BE2C (cell line): ENCODE data around the gene ING3.
"Not testable (repeated sequence)": the region's sequence is repeated elsewhere in the genome, so short reads cannot be mapped to it uniquely, and the experiment has no call there.

ENCODE experiments used
- DNase-seq: peaks from one replicate; pipeline ENCODE4 v3.0.0-alpha.2; 2020
- H3K27me3 ChIP-seq: fragments of 250-450 bp; sonication (Bioruptor Pico); 2 replicates; pipeline ENCODE4 v1.5.1; 2020; ENCODE audit warnings: mild to moderate bottlenecking
- H3K36me3 ChIP-seq: fragments of 250-450 bp; sonication (Bioruptor Pico); 2 replicates; pipeline ENCODE4 v1.5.1; 2020; ENCODE audit warnings: mild to moderate bottlenecking
- H3K4me1 ChIP-seq: fragments of 250-450 bp; sonication (Bioruptor Pico); 2 replicates; pipeline ENCODE4 v1.5.1; 2020
- H3K4me3 ChIP-seq: 2 replicates; pipeline ENCODE4 v1.5.1; 2011; ENCODE audit warnings: low read depth, low read length
- H3K9me3 ChIP-seq: fragments of 250-450 bp; sonication (Bioruptor Pico); 2 replicates; pipeline ENCODE4 v1.5.1; 2020
- TF ChIP-seq, protein P1 (sequence below): IDR thresholded peaks from 2 replicates; pipeline ENCODE4 v1.5.1; 2012; ENCODE audit warnings: mild to moderate bottlenecking, low read depth, low read length

The ING3 gene

DNA sequence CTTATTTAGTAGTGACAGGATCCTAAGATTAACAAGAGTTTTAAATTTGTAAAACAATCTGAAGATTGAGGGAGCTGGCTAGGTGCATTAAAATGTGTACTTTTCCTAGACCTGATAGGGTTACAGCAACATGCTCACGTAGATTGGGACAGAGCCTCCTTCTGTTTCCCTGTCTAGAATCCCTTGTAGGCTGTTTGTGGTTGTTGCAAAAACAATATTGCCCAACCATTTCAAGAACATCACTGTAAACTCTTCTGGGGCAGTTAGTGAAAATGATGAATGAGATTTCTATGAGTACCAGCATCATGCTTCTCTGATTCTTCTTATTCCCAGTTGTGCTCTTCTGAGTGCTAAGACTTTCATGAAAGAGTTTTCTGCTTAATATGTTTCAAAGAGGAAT, 23.3 kb downstream of the ING3 start:
- no peaks in the 10 kb centered on the region for H3K4me1 ChIP-seq
- no peak for DNase-seq
- peaks cover 30% of the 10 kb centered on the region for H3K36me3 ChIP-seq
- H3K27me3 ChIP-seq = no peaks in the 10 kb centered on the region
- no peaks in the 10 kb centered on the region for H3K9me3 ChIP-seq
- TF ChIP-seq, protein P1, sequence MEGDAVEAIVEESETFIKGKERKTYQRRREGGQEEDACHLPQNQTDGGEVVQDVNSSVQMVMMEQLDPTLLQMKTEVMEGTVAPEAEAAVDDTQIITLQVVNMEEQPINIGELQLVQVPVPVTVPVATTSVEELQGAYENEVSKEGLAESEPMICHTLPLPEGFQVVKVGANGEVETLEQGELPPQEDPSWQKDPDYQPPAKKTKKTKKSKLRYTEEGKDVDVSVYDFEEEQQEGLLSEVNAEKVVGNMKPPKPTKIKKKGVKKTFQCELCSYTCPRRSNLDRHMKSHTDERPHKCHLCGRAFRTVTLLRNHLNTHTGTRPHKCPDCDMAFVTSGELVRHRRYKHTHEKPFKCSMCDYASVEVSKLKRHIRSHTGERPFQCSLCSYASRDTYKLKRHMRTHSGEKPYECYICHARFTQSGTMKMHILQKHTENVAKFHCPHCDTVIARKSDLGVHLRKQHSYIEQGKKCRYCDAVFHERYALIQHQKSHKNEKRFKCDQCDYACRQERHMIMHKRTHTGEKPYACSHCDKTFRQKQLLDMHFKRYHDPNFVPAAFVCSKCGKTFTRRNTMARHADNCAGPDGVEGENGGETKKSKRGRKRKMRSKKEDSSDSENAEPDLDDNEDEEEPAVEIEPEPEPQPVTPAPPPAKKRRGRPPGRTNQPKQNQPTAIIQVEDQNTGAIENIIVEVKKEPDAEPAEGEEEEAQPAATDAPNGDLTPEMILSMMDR = no peak
- H3K4me3 ChIP-seq = no peak overlapping the region

DNA sequence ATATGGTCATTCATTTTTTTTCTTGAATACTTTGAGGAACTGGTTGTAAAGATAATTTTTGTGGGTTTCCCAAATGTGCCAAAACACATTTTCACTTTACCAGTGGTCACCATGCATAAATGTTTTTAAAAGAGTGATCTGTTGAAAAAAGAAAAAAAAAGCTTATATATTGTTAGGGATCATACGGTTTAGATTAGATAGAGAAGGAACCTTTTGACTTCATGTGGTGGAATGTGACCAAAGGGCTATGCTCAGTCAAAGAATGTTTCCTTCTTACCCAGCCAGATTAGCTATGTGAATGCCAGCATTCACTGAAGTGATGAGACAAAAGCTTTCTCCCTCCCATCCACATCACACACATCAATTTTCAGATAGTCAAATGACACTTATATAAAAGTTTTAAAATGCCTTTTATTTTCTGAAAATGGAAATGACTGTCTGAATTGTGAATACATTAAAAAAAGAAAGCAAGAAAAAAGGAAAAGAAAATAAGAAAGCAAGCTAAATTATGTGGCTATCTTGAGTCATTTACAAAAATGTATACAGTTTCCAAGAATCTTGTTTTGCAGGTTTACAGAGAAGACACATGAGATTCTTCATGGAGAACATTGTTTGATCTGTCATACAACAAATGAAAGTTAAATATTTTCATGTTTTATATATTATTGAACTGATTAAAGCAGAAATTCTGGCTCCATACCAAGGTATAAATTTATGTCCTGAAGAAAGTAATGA, 29.4 kb downstream of the ING3 start:
- Histone ChIP-seq H3K4me1 (no peaks in the 10 kb centered on the region), H3K36me3 (peaks cover 7% of the 10 kb centered on the region), H3K4me3 (no peak overlapping the region), H3K27me3 (no peaks in the 10 kb centered on the region), H3K9me3 (no peaks in the 10 kb centered on the region)
- no peak for DNase-seq
- TF ChIP-seq, protein P1 = no peak

DNA sequence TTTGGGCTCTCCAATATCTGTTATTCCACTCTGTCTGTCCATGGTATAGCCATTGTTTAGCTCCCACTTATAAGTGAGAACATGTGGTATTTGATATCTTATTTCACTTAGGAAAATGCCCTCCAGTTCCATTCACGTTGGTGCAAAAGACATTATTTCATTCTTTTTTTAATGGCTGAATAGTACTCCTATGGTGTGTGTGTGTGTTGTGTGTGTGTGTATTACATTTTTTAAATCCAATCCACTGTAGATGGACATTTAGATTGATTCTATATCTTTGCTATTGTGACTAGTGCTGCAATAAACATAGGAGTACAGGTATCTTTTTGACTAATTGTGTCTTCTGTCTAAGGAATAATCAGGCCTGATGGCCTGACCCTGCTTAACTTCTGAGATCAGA, 30.5 kb downstream of the ING3 start:
- no peaks in the 10 kb centered on the region for H3K9me3 ChIP-seq
- H3K4me3 ChIP-seq = no peak overlapping the region
- no peak for DNase-seq
- TF ChIP-seq, protein P1 = no peak
- peaks cover 7% of the 10 kb centered on the region for H3K36me3 ChIP-seq
- H3K27me3 ChIP-seq = no peaks in the 10 kb centered on the region
- H3K4me1 ChIP-seq = peaks cover 5% of the 10 kb centered on the region; the same call in 1 of the 2 replicates

DNA sequence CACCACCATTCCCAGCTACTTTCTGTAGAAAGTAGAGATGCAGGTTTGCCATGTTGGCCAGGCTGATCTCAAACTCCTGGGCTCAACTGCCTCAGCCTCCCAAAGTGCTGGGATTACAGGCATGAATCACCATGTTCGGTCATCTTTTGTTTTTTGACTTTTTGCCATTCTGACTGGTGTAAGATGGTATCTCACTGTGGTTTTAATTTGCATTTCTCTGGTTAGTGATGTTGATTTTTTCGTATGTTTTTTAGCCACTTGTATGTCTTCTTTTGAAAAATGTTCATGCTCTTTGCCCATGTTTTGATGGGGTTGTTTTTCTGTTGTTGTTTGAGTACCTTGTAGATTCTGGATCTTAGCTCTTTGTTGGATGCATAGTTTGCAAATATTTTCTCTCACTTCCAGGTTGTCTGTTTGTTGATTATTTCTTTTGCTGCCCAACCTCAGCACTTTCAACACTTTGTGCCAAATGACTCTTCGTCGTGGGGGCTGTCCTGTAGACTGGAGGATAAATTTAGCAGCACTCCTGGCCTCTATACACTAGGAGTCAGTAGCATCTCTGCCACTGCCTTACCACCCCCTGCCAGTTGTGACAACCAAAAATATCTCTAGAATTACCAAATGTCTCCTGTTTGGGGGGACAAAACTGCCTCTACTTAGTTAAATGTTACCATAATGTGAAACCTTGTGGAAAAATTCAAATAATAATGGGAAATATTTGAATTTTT, 31.5 kb downstream of the ING3 start:
- Histone ChIP-seq H3K27me3 (no peaks in the 10 kb centered on the region), H3K4me1 (peaks cover 5% of the 10 kb centered on the region; the same call in 1 of the 2 replicates), H3K4me3 (no peak overlapping the region), H3K9me3 (no peaks in the 10 kb centered on the region), H3K36me3 (no peaks in the 10 kb centered on the region)
- no peak for DNase-seq
- TF ChIP-seq, protein P1 = no peak

DNA sequence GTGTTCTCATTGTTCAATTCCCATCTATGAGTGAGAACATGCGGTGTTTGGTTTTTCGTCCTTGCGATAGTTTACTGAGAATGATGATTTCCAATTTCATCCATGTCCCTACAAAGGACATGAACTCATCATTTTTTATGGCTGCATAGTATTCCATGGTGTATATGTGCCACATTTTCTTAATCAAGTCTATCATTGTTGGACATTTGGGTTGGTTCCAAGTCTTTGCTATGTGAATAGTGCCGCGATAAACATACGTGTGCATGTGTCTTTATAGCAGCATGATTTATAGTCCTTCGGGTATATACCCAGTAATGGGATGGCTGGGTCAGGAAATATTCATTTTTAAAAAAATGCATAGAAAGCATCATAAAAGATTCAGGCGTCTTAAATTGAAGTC, 33.0 kb downstream of the ING3 start:
- not testable (repeated sequence) for DNase-seq, H3K4me3 ChIP-seq, H3K27me3 ChIP-seq, H3K36me3 ChIP-seq, H3K9me3 ChIP-seq, H3K4me1 ChIP-seq

DNA sequence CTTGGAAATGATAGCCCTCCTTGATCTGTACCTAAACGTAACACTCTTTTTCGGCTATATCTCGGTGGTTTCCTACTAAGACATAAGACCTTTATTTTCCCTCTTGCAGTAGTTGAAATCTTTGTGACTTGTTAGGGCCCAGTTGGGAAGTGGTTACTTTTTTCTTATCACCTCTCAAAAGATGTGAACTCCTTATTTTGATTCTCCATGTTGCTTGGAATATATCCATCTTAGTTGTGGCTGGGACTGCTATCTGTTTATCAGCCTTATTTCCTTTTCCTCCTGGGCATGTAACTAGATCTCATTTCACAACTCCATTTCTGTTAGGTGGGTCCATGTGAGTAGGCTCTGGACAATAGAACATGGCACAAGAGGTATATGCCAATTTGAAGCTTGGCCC, 33.8 kb downstream of the ING3 start:
- no peak for DNase-seq
- TF ChIP-seq, protein P1 = no peak
- peaks cover 5% of the 10 kb centered on the region; the same call in 1 of the 2 replicates for H3K4me1 ChIP-seq

More for the DNA sequence above, 33.8 kb downstream of the ING3 start:
- Histone ChIP-seq H3K9me3 (no peaks in the 10 kb centered on the region), H3K27me3 (peaks cover 13% of the 10 kb centered on the region), H3K36me3 (no peaks in the 10 kb centered on the region), H3K4me3 (no peak overlapping the region)
